H7 (cell line): ENCODE measurements around the gene TRPC4. TPM values are rescaled to one million over a fixed set of nuclear protein-coding genes. Genes with fewer than 3 reads are reported as not detected.
A peak's percentile ranks its signal among the peaks of the same experiment; 100 is the strongest.

ENCODE experiments used
- DNase-seq: peaks from one replicate; pipeline ENCODE4 v3.0.0; 2012
- H3K27me3 ChIP-seq: 2 replicates; pipeline ENCODE4 v1.6.0; 2011; ENCODE audit warnings: mild to moderate bottlenecking, low read length; ENCODE audit not compliant: control insufficient read depth, insufficient read depth
- H3K36me3 ChIP-seq: replicated peaks from 2 replicates; pipeline ENCODE4 v1.5.1; 2011; ENCODE audit warnings: low read length; ENCODE audit not compliant: control insufficient read depth, insufficient read depth
- H3K4me3 ChIP-seq: 2 replicates; pipeline ENCODE4 v1.5.1; 2011; ENCODE audit warnings: low read depth, mild to moderate bottlenecking, control low read depth, low read length, moderate library complexity; ENCODE audit not compliant: insufficient read depth
- total RNA-seq: library from RNA; depleted of rRNA; stranded (reverse); fragments of >200 nt; shearing (Covaris generic); gene quantifications from 2 replicates; pipeline ENCODE4 v1.2.3, GENCODE V29; 2014; rRNA removed

Gene TRPC4
- total RNA-seq, result 3.8 and 4.1 TPM in 2 replicates

DNA sequence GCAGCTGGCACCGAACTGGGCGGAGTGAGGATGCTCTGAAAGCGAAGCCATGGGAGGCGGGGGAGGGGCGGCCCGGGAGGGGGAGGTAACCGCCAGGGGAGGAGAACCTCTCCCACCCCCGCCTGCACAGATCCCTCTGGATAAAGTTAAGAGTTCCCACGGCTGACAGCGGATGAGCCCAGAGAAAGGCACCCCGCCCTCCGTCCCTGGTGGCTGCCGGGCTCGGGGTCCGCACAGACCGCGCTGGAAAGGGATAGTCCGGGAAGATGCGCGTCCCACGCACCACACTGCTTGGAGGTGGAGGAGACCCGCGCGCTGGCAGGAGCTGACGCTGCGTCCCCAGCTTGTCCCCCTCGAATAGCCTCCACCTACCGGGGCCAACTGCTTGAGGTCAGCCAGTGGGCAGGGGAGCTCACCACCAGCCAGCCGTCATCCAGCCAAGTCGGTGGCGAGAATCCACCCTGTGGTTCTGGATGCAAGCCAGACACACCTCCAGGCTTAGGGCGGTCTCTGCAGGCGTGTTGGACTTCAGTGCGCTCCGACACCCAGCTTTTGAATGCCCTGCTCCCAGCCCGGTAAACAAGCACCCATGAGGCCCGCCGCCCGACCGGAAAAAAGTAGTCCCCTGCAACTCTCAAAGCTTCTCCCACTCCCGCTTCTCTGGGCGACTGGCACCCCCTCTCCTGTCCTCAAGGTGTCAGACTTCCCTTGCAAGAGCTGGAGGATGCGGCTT is at the start of gene TRPC4:
Gene TRPC4 (minus strand): TSS at position 17 of the 733 bp plus-strand sequence. CDS start 86,439 bp downstream, outside the sequence.
- DNase-seq, result peak; percentile 70
- peaks cover 14% of the 10 kb centered on the region for H3K27me3 ChIP-seq
- no peaks in the 10 kb centered on the region for H3K36me3 ChIP-seq
- peak within 1 kb of the TSS; percentile 67 for H3K4me3 ChIP-seq

DNA sequence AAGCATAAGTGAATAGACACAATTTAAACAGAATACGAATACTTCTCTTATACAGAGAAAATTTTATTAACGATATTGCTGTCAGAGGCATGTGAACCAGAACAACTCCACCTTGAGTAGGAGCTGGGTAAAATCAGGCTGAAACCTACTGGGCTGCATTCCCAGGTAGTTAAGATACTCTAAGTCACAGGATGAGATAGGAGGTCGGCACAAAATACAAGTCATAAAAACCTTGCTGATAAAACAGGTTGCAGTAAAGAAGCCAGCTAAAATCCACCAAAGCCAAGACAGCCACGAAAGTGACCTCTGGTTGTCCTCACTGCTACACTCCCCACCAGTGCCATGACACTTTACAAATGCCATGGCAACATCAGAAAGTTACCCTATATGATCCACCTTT is 49.2 kb upstream of the TRPC4 start:
- DNase-seq, result no peak
- Histone ChIP-seq H3K4me3 (no peak overlapping the region), H3K27me3 (no peaks in the 10 kb centered on the region), H3K36me3 (no peaks in the 10 kb centered on the region)

DNA sequence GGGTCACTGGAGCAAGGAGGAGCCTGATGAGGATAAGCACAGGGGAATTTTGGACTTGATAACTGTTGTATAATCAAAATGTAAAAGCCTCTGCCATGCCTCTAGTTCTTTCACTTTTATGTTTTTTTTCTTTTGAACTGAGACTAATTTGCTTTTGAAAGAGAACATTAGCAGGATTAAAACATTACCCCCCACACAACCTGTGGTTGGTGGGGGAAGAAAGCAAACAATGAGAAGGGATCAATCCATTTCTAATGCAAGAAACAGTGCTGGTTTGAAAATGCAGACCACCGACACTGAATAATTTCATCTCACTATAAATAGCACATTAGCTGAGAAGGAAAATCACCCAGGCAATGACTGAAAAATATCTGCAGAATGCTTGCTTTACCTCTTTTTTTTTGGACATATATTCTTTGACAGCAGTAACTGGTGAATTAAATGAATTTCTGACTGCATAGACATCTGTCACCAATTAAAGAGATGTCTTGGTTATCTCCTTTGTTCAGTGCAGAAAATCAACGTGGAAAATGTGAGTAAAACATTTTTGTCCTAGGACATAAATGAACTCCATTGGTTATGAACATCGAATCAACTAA is 48.6 kb upstream of the TRPC4 start:
- no peaks in the 10 kb centered on the region for H3K27me3 ChIP-seq
- DNase-seq, result no peak
- H3K36me3 ChIP-seq, result no peaks in the 10 kb centered on the region
- no peak overlapping the region for H3K4me3 ChIP-seq

DNA sequence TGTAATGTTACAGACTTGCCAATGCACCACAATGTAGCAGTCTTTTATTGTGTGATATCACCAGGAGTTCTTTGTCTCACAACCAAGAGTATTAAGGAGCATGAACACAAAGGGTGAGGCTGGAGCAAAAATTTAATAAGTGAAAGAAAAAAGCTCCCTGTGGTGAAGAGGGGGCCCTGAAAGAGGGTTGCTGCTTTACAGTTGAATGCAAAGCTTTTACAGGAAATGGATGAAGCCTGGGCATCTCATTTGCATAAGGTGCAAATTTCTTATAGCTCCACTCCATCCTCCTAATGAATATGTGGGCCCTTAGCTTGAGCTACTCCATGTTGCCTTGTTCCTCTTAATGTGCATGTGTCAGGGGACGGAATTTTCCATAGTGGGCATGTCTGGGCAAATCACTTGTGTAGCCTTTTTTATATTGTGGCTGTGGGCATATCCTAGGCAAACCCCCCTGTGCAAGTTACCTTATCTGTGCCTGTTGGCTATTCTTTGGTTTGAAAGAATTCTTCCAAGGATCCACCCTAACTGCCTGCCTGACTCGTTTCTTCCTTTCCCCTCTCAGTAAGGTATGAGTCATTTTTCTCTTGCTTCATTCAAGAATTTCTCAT is 45.3 kb upstream of the TRPC4 start:
- Histone ChIP-seq H3K36me3 (no peaks in the 10 kb centered on the region), H3K27me3 (no peaks in the 10 kb centered on the region), H3K4me3 (no peak overlapping the region)
- DNase-seq, result no peak

DNA sequence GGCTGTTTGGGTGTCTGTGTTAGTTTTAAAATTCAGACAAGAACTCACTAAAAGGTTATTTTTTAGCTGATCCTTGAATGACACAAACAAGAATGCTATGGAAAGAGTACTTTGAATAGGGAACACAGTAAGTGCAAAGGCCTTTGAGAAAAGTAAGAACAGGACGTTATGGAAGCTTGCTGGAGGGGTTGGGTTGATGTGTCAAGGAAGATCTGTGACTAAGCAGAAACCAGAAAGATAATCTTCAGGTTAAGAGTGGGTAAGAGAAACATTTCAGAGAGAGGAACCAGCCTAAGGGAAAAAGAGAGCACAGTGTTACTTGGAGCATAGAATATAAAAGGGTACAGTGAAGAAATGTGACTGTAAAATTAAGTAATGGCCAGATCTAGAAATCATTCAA is 41.2 kb upstream of the TRPC4 start:
- H3K27me3 ChIP-seq, result no peaks in the 10 kb centered on the region
- no peak overlapping the region for H3K4me3 ChIP-seq
- no peak for DNase-seq
- H3K36me3 ChIP-seq, result no peaks in the 10 kb centered on the region

DNA sequence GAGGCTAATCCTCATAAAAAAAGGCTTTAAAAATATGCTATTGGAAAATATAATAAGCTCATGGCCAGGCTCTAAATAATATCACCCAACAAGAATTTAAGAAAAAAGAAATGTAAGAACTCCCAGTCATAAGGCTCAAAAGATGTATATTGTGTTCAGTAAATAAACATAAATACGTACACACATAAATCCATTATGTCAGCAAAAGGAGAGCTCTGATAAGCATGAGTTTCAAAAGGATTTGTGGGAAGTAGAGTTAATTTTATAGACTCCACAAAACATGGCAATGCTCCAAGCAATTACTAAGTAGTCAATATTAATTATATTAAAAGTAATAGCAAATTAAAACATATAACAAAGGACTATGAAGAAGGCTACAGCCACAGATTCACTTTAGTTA is 37.3 kb upstream of the TRPC4 start:
- no peak for DNase-seq
- H3K36me3 ChIP-seq, result no peaks in the 10 kb centered on the region
- H3K4me3 ChIP-seq, result no peak overlapping the region
- H3K27me3 ChIP-seq, result no peaks in the 10 kb centered on the region

DNA sequence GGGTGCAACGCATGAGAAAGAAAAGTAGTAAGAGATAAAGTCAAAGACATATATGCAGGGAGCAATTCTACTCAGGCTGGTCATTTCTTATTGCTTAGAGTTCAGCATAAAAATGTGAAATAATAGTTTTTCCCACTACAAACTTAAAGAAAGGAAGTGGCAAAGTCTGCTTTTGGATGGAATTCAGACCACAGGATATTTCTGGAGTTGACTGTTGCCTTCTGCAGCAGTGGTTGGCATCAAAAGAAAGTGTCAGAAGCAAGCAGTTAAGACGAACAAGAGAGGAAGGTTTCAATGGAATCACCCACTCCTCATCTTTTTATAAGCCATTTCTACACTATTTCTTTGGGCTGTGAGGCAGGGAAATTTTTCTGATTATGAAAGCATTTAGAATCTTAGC is 36.2 kb upstream of the TRPC4 start:
- H3K36me3 ChIP-seq, result no peaks in the 10 kb centered on the region
- DNase-seq, result no peak
- no peak overlapping the region for H3K4me3 ChIP-seq
- H3K27me3 ChIP-seq, result no peaks in the 10 kb centered on the region

DNA sequence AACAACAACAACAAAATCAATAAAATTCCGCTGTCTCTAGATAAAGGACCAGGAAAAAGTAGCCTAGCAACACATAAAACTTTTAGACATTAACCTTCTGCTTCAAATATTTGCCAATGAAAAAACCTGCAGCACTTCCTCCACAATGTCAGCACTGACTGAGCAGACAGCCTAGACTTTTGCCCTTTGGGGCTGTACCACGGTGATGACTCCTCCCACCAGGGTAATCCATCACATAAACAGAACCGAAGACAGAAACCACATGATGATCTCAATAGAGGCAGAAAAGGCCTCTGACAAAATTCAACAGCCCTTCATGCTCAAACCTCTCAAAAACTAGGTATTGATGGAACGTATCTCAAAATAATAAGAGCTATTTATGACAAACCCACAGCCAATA is 30.2 kb upstream of the TRPC4 start:
- no peak for DNase-seq

DNA sequence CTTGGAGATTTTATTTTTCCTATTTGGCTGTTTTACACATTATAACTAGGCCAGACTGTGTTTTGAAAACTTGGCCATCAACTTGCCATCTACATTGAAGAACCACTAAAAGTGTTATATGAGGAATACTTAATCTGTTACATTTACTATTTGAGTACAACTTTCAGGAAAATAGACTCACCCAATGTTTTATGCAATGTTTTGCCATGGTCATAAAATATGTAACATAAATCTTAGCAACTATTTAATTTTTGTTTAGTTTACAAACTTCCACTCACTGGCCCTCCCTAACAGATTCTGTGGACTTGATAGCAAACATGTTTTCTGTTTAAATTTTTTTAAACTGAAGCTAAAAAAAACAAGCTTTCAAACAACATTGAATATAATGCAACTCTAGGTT is 23.7 kb upstream of the TRPC4 start:
- DNase-seq, result no peak
- Histone ChIP-seq H3K4me3 (no peak overlapping the region), H3K36me3 (no peaks in the 10 kb centered on the region), H3K27me3 (no peaks in the 10 kb centered on the region)

More for the DNA sequence above, 30.2 kb upstream of the TRPC4 start:
- Histone ChIP-seq H3K36me3 (no peaks in the 10 kb centered on the region), H3K27me3 (no peaks in the 10 kb centered on the region), H3K4me3 (no peak overlapping the region)

DNA sequence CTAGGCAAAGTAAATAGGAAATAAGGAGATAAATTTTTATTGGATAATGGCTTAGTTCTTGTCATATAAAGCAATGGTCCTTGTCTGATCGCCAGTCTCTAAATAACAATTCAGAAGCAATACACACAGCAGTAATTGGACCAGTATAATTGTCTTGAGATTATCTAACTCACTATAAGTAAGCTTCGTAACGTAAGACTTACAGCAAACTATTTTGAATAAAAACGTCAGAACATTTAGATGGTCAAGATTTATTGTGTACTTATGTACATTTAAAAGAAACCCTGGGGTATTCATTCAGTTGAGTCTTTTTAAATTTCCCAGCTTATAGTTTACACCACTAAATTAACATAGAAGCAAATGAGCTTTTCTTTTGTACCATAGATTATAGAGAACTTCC is 20.2 kb upstream of the TRPC4 start:
- Histone ChIP-seq H3K4me3 (no peak overlapping the region), H3K36me3 (no peaks in the 10 kb centered on the region), H3K27me3 (no peaks in the 10 kb centered on the region)
- DNase-seq, result no peak

DNA sequence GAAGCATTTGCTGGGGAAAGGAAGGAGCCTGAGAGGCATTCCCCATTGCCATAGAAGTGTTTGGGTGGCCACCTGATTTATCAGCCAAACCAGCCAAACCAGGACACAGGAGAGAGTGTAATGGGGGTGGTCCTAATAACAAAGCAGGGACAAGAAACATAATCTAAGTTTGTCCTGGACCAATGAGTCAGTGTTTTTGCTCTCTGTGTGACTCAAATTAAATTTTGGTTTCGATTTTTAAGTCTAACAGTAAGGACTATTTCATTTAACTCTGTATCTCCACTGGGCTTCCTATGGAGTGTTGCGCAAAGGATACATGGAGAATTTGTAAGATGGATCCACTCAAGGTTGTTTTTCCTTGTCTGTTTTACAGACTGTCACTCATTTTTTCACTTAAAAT is 19.5 kb upstream of the TRPC4 start:
- H3K27me3 ChIP-seq, result no peaks in the 10 kb centered on the region
- no peak overlapping the region for H3K4me3 ChIP-seq
- DNase-seq, result no peak
- no peaks in the 10 kb centered on the region for H3K36me3 ChIP-seq

DNA sequence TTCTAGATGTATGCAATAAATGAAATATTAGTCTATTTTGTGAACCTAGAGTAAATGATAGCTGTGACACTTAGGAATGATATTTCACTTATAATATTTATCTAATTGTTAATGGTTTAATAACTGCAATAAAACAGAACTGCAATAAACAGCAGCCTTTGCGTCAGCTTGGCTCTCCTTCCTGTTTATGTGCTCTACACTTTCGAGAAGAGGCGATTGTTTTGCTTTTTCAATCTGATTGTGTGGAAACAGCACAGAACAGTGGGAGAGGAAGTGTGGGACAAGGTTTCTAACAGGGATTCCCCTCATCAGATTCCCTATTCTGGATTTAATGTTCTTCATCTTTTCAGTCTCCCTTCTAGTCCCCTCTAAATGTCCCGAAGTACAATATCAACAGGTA is 17.3 kb upstream of the TRPC4 start:
- H3K36me3 ChIP-seq, result no peaks in the 10 kb centered on the region
- no peaks in the 10 kb centered on the region for H3K27me3 ChIP-seq
- no peak for DNase-seq
- no peak overlapping the region for H3K4me3 ChIP-seq

DNA sequence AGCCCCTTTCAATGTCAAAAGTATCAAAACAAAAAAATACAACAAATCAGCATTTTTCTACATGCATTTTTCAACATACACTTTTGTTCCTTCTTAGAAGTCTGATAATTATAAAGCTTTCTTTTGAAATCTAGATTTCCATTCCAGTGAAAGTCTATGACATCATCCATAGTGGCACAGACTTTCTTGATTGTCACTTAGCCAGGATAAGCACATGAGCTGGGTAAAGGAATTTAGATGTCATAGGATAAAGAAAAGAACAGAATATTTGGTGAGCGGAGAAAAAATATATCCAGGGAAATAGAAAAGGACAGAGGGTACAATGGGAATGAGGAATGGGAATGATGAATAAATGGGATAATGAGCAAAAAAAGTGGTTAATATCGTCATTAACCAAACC is 15.1 kb upstream of the TRPC4 start:
- no peak for DNase-seq
- Histone ChIP-seq H3K4me3 (no peak overlapping the region), H3K27me3 (no peaks in the 10 kb centered on the region), H3K36me3 (no peaks in the 10 kb centered on the region)

DNA sequence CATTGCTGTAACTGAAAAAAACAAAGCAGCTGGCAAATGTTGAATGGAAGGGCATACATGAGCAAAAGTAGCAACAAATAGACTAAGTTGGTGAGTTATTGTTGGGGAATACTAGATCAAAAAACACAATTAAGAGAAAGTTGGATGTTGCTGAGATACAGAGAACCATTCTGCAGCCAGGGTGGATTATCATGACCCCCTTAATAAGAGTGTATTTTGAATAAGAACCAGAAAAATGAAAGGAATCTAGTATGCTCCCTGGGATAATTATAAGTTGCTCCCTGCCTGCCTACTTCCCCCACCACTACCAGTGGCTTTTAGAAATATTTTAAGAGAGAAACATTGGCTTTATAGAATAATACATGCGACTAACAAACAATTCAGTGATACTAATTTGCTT is 14.5 kb upstream of the TRPC4 start:
- H3K27me3 ChIP-seq, result no peaks in the 10 kb centered on the region
- no peak overlapping the region for H3K4me3 ChIP-seq
- H3K36me3 ChIP-seq, result no peaks in the 10 kb centered on the region
- DNase-seq, result no peak

DNA sequence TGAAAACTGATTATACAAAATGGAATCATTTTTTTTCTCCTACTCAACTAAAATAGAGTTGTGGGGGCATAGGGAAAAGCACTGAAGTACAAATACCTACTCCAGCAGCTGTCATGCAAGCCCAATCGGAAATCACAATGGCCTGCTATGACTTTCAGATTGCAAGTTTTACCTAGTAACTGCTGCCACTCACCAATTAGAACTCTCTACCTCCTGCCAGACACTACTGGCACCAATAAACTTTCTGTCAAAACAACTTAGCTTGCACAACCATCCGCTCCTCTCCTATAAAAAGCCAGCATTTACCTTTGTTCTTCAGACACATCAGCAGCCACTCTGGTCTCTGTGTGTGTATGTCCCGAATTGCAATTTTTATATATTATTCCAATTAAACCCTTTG is 9.3 kb upstream of the TRPC4 start:
- H3K27me3 ChIP-seq, result no peaks in the 10 kb centered on the region

More for the DNA sequence above, 9.3 kb upstream of the TRPC4 start:
- no peaks in the 10 kb centered on the region for H3K36me3 ChIP-seq
- no peak overlapping the region for H3K4me3 ChIP-seq
- DNase-seq, result no peak
